GM21390 (cell line): ENCODE measurements around the gene TOLLIP.
"Not testable (repeated sequence)": the region's sequence is repeated elsewhere in the genome, so short reads cannot be mapped to it uniquely, and the experiment has no call there.

Source experiments
- ATAC-seq: cut with Tn5 transposase; IDR thresholded peaks from one replicate; pipeline ENCODE4 v1.9.1; 2021; ENCODE audit not compliant: unreplicated experiment

The TOLLIP gene

DNA sequence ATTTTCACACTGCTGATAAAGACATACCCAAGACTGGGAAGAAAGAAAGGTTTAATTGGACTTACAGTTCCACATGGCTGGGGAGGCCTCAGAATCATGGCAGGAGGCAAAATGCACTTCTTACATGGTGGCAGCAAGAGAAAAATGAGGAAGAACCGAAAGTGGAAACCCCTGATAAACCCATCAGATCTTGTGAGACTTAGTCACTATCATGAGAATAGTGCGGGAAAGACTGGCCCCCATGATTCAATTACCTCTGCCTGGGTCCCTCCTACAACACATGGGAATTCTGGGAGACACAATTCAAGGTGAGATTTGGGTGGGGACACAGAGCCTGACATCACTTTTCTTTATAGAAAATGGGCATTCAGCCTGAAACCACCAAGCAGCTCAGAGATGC is 42.5 kb downstream of the TOLLIP start:
- ATAC-seq = not testable (repeated sequence)

DNA sequence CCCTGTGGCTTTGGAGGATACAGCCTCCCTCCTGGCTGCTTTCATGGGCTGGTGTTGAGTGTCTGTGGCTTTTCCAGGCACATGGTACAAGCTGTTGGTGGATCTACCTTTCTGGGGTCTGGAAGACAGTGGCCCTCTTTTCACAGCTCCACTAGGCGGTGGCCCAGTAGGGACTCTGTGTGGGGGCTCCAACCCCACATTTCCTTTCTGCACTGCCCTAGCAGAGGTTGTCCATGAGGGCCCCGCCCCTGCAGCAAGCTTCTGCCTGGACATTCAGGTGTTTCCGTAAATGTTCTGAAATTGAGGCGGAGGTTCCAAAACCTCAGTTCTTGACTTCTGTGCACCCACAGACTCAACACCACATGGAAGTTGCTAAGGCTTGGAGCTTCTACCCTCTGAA is 44.0 kb downstream of the TOLLIP start:
- not testable (repeated sequence) for ATAC-seq

DNA sequence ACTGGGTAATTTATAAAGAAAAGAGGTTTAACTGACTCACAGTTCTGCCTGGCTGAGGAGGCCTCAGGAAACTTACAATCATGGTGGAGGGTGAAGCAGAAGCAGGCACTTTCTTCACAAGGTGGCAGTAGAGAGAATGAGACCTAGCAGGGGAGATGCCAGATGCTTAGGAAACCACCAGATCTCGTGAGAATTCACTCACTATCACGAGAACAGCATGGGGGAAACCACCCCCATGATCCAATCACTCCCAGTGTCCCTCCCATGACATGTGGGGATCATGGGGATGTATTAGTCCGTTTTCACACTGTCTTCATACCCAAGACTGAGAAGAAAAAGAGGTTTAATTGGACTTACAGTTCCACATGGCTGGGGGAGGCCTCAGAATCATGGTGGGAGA is 45.0 kb downstream of the TOLLIP start:
- ATAC-seq = not testable (repeated sequence)

DNA sequence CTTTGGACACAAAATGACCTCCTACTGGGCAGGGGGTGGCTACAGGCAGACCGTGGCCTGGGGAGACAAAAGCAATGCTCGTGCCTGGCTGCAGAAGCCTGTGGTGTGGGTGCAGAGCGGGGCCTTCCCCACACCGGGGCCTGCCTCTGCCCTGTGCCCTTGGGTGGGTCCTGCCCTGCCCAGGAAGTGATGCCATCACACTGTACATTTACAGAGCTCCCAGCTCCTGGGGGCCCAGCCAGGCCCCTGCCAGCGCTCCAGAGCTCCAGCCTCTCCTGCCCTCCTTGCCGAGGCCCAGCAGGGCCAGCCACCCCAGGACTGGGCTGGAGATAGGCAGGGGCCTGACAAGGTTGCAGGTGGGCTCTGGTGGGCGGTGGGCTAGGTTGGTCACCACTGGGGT is 46.4 kb downstream of the TOLLIP start:
- ATAC-seq = peak; percentile 10

DNA sequence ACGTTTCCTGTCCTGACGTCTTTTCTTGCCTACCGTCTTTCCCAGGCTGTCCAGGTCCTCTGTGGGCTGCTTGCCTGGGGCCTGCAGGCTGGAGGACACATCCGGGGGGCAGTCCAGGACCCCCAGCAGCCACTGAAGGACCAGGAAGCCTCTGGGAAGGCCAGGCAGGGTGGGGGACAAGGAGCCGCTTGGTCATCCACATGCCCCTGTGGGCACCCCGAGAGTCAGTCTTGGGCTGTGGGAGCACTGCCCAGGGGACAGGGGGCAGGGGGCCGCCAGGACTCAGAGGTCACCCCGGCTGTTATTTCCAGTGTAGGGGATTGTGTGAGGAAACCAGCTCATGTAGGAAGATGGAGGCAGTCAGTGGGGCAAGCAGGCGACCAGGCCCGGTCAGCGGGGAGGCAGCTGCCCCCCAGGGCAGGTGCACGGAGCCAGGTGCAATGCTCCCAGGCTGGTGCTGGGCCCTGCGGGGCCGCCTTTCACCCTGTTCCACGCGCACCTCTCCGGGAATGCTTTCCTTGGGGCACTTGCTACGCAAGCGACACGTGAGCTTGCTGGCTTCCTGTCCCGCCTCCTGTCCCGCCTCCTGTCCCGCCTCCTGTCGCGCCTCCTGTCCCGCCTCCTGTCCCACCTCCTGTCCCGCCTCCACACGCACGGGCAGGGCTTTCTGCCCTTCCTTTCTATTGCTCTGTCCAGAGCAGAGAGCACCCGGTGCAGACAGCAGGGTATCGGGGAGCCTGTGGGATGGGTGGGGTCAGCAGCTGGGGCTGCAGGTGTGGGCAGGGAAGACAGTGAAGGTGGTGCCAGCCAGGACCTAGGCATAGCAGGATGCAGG is 47.0 kb downstream of the TOLLIP start:
- peak; percentile 67 for ATAC-seq

DNA sequence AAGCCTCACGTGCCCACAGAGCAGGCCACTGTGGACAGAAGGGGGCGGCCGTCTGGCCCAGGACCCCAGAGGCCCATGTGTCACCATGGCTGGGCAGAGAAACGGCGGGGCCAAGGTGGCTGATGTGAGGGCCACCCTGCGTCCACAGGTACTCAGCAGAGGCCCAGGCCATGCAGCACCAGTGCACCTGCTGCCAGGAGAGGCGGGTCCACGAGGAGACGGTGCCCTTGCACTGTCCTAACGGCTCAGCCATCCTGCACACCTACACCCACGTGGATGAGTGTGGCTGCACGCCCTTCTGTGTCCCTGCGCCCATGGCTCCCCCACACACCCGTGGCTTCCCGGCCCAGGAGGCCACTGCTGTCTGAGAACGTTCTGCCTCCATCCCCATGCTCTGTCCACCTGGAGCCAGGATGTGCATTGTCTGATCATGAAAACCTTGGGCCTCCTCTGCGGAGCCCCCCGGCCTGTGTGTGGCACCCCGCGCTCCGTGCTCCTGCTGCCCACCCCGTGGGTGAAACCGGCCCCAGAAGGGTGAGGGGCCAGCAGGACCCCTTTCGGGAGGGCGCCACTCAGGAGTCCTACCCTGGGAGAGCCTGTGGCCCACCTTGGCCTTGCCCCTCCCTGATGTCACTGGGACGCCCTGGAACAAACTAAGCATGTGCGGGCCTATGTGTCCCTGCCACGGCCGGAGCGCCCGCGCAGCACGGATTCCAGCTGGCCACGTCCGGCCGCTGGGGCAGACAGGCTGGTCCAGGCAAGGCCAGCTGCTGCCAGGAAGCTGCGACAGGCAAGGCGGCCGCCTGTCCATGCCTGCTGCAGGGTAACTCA is 48.0 kb downstream of the TOLLIP start:
- no peak for ATAC-seq

DNA sequence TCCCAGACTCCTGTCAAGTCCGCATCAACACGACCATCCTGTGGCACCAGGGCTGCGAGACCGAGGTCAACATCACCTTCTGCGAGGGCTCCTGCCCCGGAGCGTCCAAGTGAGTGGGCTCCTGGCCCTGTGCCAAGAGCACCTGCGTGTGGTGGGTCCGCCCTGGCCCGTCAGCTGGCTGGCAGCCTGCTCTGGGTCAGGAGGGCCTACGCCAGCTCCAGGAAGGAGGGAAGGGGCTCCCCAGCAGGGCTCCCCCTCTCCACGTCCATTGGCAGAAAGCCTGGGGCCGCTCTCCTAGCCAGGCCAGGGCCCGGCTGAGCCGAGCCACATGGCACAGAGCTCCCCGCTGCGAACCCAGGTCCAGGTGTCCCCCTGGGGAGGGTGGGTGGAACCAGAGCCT is 48.8 kb downstream of the TOLLIP start:
- no peak for ATAC-seq

DNA sequence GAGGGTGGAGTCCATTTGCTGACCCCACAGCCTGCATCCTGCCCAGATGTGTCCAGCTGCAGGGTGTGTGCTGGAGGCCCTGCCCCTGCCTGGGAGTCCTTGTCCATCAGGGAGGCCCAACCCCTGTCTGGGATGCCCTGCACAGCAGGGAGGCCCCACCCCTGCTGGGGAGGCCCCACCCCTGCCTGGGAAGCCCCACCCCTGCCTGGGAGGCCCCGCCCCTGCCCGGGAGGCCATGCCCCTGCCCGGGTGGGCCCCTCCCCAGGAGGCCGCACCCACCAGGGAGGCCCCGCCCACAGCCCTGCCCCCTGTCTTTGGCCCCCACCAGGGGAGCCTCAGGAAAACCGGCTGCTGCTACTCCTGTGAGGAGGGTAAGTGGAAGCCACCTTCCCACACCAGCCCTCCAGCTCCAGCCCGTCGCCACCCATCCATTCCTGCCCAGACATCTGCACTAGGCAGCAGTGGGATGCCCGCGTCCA is 49.4 kb downstream of the TOLLIP start:
- no peak for ATAC-seq

DNA sequence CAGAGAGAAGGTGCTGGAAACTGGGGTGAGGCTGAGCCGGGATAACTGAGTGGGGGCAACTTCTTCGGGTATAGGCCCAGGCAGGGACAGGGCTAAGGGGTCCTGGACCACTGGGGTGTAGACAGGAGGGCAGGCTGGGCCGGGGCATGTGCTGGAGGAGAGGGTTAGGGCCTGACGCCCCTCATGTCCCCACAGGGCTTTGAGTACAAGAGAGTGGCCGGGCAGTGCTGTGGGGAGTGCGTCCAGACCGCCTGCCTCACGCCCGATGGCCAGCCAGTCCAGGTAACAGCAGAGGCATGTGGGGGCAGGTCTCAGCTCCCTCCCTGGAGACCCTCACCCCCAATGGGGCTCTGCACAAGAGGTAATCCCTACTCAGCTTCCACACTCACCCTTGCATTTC is 49.9 kb downstream of the TOLLIP start:
- no peak for ATAC-seq

DNA sequence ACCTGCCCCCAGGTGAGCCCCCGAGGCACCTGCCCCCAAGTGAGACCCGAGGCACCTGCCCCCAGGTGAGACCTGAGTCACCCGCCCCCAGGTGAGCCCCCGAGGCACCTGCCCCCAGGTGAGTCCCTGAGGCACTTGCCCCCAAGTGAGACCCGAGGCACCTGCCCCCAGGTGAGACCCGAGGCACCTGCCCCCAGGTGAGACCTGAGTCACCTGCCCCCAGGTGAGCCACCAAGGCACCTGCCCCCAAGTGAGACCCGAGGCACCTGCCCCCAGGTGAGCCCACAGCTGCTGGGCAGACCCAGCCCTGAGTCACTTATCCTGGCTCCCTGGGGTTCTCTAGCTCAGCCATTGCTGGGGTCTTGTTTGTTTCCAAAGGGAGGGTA is 50.4 kb downstream of the TOLLIP start:
- no peak for ATAC-seq

DNA sequence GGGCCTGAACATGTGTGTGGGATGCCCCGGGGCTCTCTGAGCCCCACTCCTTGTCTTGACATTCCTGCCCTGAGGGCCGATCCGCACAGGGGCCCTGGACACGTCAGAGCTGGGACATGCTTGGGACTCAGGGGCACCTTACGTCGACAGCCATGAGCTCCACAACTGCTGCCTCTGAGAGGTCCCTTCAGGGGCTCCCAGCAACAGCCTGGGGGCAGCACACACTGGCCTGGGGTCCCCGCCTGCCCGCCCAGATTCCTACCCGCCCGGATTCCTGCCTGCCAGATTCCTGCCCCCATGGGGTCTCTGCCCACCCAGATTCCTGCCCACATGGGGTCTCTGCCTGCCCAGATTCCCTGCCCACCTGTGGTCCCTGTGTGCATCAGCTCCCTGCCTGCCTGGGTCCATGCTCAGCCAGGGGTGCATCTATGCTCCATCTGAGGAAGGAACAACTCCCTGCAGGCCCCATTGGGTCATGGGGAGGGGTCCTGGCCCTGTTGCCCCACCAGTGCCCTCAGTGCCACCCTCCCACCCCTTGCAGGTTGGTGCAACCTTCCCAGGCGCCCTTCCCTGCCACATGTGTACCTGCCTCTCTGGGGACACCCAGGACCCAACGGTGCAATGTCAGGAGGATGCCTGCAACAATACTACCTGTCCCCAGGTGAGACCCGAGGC is 50.9 kb downstream of the TOLLIP start:
- ATAC-seq = no peak

DNA sequence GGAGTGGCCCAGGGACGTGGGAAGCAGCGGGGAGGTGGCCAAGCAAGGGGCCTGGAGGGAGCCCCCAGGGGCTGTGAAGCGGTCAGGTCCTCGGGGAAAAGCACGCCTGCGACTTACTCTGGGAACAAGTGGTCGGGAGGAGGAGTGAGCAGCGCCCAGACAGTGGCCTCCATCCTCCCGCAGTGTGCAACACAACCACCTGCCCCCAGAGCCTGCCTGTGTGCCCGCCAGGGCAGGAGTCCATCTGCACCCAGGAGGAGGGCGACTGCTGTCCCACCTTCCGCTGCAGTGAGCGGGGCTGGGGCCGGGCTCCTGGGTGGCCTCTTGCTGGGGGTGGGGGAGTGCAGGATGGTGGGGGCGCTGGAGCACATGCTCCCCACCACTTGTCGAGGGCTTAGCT is 51.5 kb downstream of the TOLLIP start:
- no peak for ATAC-seq

DNA sequence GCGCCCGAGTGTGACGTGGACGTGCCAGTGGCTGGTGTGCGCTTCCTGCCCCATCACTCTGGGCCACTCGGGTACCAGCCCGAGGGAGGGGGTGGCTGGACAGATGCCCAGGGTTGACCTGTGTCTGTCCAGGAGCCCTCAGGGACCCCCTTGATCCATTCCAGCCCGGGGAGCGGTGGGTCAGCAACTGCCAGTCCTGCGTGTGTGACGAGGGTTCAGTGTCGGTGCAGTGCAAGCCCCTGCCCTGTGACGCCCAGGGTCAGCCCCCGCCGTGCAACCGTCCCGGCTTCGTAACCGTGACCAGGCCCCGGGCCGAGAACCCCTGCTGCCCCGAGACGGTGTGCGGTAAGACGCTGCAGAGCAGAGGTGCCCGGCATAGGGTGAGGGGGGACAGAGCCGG is 52.1 kb downstream of the TOLLIP start:
- ATAC-seq = no peak

DNA sequence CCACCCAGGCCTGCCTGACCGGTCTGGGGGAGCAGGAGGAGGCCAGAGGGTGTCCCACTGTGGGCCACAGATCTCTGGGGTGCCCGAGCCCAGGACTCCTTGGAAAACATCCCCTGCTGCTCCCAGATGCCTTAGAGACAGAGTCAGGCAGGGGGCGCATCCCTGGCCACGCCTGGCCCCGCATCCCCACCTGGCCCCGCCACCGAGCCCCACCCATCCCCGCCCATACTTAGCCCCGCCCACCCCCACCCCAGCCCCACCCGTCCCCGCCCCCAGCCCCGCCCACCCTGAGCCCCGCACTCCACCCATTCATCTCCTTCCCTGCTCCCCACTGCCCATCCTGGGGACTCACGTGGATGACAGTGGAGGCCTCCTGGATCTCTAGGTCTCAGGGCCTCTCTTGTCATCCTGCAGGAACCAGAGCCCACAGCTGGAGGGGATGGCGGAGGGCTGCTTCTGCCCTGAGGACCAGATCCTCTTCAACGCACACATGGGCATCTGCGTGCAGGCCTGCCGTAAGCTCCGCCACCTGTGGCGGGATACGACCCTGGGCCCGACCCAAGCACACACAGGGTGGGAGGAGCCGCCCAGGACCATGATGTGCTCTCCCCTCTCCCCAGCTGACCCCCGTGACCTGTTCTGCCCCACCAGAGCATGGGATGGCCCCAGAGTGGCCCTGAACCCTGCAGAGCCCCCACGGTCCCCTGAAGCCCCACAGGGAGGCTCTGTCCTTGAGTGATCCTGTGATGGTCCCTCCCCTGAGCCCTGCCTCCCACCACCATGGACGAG is 53.0 kb downstream of the TOLLIP start:
- no peak for ATAC-seq

DNA sequence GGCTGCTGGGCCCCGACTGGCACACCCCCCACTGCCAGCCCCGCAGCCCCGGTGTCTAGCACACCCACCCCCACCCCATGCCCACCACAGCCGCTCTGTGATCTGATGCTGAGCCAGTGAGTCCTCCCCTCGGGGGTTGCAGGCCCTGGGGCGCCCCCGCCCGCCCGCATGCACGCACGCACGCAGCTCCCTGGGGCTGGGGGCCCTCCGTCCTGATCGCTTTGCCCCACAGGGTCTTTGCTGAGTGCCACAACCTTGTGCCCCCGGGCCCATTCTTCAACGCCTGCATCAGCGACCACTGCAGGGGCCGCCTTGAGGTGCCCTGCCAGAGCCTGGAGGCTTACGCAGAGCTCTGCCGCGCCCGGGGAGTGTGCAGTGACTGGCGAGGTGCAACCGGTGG is 54.3 kb downstream of the TOLLIP start:
- no peak for ATAC-seq

DNA sequence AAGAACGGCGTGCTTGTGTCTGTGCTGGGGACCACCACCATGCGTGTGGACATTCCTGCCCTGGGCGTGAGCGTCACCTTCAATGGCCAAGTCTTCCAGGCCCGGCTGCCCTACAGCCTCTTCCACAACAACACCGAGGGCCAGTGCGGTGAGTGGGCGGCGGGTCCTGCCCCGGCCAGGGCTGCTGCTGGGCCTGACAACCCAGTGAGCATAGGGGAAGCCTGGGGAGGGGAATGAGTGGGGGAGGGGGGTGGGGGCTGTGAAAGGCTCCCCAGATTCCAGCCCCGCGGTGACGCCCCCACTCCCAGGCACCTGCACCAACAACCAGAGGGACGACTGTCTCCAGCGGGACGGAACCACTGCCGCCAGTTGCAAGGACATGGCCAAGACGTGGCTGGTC is 54.7 kb downstream of the TOLLIP start:
- ATAC-seq = no peak

DNA sequence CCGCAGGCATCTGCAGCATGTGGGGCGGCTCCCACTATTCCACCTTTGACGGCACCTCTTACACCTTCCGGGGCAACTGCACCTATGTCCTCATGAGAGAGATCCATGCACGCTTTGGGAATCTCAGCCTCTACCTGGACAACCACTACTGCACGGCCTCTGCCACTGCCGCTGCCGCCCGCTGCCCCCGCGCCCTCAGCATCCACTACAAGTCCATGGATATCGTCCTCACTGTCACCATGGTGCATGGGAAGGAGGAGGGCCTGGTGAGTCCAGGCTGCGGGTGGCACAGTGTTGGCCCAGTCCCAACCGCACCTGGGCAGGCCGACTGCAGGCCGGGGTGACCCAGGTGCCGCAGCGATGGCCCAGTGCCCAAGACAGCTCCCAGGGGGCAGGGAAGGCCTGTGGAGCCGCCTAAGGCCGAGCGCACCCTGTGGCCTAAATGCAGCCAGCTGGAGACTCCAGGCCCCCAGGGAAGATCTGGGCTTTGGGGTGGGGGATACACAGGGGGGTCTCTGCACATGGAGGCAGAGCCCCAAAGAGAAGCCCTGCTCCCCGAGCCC is 55.3 kb downstream of the TOLLIP start:
- no peak for ATAC-seq

DNA sequence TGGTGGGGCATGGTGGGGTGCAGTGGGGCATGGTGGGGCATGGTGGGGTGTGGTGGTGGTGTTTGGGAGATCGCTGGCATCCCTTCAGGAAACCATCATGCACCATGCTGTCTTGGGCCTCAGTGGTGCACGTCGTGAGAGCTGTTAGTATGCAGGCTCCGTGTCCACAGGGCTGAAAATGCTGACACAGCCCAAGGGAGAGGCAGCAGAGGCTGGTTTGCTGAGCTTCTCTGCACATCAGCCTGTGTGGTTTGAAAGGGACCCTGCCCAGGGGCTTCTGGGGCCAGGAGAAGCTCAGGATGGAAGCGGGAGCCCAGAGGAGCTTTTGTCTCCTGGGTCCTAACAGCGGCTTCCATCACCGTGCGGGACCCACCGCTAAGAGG is 56.3 kb downstream of the TOLLIP start:
- ATAC-seq = no peak

DNA sequence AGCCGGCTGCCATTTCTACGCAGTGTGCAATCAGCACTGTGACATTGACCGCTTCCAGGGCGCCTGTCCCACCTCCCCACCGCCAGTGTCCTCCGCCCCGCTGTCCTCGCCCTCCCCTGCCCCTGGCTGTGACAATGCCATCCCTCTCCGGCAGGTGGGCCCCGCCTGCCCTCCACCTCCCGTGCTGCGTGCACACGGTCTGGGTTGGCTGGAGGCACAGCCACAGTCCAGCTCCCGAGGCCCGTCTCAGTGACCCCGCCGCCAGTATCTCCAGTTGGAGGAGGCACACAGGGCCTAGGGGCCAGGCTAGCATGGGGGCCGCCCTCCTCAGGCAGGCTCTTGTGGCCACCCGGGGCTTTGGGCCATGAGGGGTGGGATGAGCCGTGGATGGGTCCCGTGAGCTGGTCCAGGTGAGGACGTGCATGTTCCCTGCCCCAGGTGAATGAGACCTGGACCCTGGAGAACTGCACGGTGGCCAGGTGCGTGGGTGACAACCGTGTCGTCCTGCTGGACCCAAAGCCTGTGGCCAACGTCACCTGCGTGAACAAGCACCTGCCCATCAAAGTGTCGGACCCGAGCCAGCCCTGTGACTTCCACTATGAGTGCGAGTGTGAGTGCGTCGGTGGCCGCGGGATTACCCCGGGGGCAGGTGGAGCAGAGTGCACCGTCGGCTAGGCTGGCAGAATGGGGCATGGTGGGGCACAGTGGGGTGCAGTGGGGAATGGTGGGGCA is 56.9 kb downstream of the TOLLIP start:
- no peak for ATAC-seq

DNA sequence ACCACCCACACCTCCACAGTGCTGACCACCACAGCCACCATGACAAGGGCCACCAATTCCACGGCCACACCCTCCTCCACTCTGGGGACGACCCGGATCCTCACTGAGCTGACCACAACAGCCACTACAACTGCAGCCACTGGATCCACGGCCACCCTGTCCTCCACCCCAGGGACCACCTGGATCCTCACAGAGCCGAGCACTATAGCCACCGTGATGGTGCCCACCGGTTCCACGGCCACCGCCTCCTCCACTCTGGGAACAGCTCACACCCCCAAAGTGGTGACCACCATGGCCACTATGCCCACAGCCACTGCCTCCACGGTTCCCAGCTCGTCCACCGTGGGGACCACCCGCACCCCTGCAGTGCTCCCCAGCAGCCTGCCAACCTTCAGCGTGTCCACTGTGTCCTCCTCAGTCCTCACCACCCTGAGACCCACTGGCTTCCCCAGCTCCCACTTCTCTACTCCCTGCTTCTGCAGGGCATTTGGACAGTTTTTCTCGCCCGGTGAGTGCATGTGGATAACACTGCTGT is 58.1 kb downstream of the TOLLIP start:
- ATAC-seq = no peak
